ENCODE results near the gene NR6A1. TPM values are rescaled to one million over a fixed set of nuclear protein-coding genes. Genes with fewer than 3 reads are reported as not detected.

Gene NR6A1
- total RNA-seq, 1 experiment from 2014 or later = 0.77 TPM

DNA sequence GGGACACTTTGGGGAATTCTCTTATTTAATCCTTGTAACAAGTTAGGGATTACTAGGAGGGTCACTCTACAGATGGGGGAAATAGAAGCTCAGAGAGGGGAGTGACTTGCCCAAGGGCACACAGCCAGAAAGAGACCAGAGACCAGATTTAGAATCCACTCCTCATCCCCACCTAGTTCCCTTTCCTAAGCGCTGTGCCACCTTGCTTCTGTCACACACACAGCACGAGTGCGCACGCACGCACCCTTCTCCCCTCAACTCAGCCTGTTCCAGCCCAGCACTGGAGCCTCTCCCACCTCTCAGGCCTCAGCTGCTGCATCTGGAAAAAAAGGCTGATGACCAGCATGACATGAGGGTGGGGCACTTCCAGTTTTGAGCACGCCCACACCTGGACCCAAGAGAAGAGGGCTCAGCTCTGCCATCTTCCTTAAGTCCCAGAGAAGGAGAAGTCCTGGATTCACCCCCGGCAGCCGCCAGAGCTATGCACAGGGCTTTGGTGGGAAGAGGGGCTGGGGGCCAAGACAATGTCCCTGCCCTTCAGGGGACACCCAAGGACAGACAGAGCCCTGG lies 282.4 kb downstream of the NR6A1 start:
- Histone ChIP-seq H3K4me1 (ENCODE audit: insufficient read depth, low read length) (no peaks in the 10 kb centered on the region), H3K9me2 (replicated peaks; ENCODE audit: low read length) (no peaks in the 10 kb centered on the region), H4K20me1 (ENCODE audit: low read length) (no peaks in the 10 kb centered on the region), H3K79me2 (ENCODE audit: low read length) (no peaks in the 10 kb centered on the region), H3K36me3 (ENCODE audit: low read depth, low read length) (no peaks in the 10 kb centered on the region), H3F3A (ENCODE audit: low read length, unreplicated experiment) (no peaks in the 10 kb centered on the region), H3K9me3 (ENCODE audit: low read length) (no peaks in the 10 kb centered on the region), H3K27me3 (ENCODE audit: low read length) (no peaks in the 10 kb centered on the region), H3K9ac (ENCODE audit: low read length) (no peak overlapping the region), H3K4me3 (ENCODE audit: low read length) (no peak overlapping the region), H2AFZ (ENCODE audit: low read length) (no peak overlapping the region), H3K27ac (ENCODE audit: low read length) (no peak overlapping the region), H3K4me2 (ENCODE audit: low read length) (no peak overlapping the region)
- no peak for DNase-seq
- POLR2A ChIA-PET (ENCODE audit: unreplicated experiment) = no interaction called here
- TF ChIP-seq, protein P1, sequence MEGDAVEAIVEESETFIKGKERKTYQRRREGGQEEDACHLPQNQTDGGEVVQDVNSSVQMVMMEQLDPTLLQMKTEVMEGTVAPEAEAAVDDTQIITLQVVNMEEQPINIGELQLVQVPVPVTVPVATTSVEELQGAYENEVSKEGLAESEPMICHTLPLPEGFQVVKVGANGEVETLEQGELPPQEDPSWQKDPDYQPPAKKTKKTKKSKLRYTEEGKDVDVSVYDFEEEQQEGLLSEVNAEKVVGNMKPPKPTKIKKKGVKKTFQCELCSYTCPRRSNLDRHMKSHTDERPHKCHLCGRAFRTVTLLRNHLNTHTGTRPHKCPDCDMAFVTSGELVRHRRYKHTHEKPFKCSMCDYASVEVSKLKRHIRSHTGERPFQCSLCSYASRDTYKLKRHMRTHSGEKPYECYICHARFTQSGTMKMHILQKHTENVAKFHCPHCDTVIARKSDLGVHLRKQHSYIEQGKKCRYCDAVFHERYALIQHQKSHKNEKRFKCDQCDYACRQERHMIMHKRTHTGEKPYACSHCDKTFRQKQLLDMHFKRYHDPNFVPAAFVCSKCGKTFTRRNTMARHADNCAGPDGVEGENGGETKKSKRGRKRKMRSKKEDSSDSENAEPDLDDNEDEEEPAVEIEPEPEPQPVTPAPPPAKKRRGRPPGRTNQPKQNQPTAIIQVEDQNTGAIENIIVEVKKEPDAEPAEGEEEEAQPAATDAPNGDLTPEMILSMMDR (conservative IDR thresholded peaks at IDR 0.05; ENCODE audit: low read depth, low read length) = no peak
- TF ChIP-seq EZH2phosphoT487 (IDR thresholded peaks at IDR 0.05; ENCODE audit: borderline replicate concordance, low read length) (no peak), EZH2 (IDR thresholded peaks at IDR 0.05; ENCODE audit: low read length, unreplicated experiment) (no peak)
- CTCF ChIA-PET = no interaction called here
- ATAC-seq = no peak
- no TSS peak for BruUV-seq (replicated peaks)
- intact Hi-C loops (cut with micrococcal nuclease) = no loop called here

DNA sequence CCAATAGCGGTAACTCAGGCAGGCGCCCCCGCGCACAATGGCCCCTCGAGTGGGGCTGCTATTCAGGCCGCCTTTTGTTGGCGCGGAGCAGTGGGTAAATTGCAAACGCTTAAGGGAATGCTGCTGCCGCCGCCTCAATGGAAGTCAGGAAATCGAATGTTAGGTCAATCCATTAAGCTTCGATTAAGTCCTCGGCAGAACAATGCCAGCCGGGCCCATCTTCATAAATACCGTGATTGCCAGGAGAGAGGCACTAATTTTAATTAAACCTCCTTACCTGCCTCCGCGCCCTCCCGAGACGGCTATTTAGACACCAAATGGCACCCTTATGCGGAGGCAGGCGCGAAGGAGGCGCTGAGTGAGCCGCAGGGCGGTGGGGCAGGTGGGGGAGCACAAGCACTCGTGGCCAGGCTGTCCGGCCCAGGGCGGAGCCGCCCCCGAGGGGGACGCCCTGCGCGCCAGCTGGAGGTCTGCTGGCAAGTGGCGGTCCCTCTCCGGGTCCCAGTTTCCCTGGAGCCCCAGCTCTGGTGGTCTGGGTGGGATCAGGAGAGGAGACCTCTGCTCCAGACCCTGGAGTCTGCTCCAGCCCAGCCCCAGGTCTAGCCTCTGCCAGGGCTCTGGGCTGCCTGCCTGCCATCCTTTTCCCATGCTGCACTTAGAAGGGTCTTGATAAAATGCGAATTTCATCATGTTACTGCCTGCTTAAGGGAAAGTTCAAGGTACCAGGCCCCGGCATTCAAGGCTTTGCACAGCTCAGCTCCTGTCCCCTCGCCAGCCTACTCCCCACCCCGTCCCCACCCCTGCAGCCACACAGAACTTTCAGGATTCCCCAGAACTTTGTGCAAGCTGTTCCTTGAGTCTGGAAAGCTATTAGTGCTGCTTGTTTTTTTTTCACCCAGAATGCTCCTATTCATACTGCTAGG lies 283.6 kb downstream of the NR6A1 start:
- Histone ChIP-seq H3K36me3 (ENCODE audit: low read depth, low read length) (no peaks in the 10 kb centered on the region), H2AFZ (ENCODE audit: low read length) (no peak overlapping the region), H4K20me1 (ENCODE audit: low read length) (no peaks in the 10 kb centered on the region), H3K4me1 (ENCODE audit: insufficient read depth, low read length) (no peaks in the 10 kb centered on the region), H3F3A (ENCODE audit: low read length, unreplicated experiment) (no peaks in the 10 kb centered on the region), H3K9me3 (ENCODE audit: low read length) (no peaks in the 10 kb centered on the region), H3K27ac (ENCODE audit: low read length) (no peak overlapping the region), H3K9ac (ENCODE audit: low read length) (no peak overlapping the region), H3K79me2 (ENCODE audit: low read length) (no peaks in the 10 kb centered on the region), H3K4me2 (ENCODE audit: low read length) (no peak overlapping the region), H3K9me2 (replicated peaks; ENCODE audit: low read length) (no peaks in the 10 kb centered on the region), H3K27me3 (ENCODE audit: low read length) (no peaks in the 10 kb centered on the region), H3K4me3 (ENCODE audit: low read length) (no peak overlapping the region)
- DNase-seq (no peak), ATAC-seq (no peak)
- no TSS peak for BruUV-seq (replicated peaks)
- ChIA-PET CTCF (no interaction called here), POLR2A (ENCODE audit: unreplicated experiment) (no interaction called here)
- TF ChIP-seq EZH2phosphoT487 (IDR thresholded peaks at IDR 0.05; ENCODE audit: borderline replicate concordance, low read length) (no peak), EZH2 (IDR thresholded peaks at IDR 0.05; ENCODE audit: low read length, unreplicated experiment) (no peak)
- TF ChIP-seq, protein P1 (conservative IDR thresholded peaks at IDR 0.05; ENCODE audit: low read depth, low read length) = no peak
- intact Hi-C loops (cut with micrococcal nuclease) = no loop called here

DNA sequence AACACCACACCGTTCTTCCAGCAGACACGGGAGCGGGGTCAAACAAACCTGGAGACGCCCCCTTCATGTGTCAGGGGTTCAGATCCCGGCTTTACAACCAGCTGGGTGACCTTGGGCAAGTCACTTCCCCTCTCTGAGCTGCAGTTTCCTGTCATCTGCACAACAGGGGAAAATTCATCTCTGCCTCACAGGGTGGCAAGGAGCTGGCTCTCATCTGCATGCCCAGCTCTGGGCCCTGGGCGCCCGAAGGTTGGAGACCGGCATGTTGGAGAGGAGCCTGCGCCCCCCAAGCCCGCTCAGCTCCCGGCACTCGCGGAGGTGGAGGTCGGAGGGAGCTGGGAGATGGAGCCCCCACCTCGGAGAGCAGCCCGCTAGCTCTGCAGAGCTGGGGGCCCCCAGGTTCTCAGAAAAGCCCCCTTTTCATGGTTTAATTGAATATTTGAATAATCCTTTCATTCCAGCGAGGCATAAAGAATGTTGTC lies 284.3 kb downstream of the NR6A1 start:
- Histone ChIP-seq H4K20me1 (ENCODE audit: low read length) (no peaks in the 10 kb centered on the region), H3K27ac (ENCODE audit: low read length) (no peak overlapping the region), H3K4me1 (ENCODE audit: insufficient read depth, low read length) (no peaks in the 10 kb centered on the region), H3K9me3 (ENCODE audit: low read length) (no peaks in the 10 kb centered on the region), H3K9ac (ENCODE audit: low read length) (no peak overlapping the region), H3K4me3 (ENCODE audit: low read length) (no peak overlapping the region), H3K9me2 (replicated peaks; ENCODE audit: low read length) (no peaks in the 10 kb centered on the region), H3K79me2 (ENCODE audit: low read length) (no peaks in the 10 kb centered on the region), H3F3A (ENCODE audit: low read length, unreplicated experiment) (no peaks in the 10 kb centered on the region), H3K36me3 (ENCODE audit: low read depth, low read length) (no peaks in the 10 kb centered on the region), H2AFZ (ENCODE audit: low read length) (no peak overlapping the region), H3K27me3 (ENCODE audit: low read length) (no peaks in the 10 kb centered on the region), H3K4me2 (ENCODE audit: low read length) (no peak overlapping the region)
- TF ChIP-seq EZH2phosphoT487 (IDR thresholded peaks at IDR 0.05; ENCODE audit: borderline replicate concordance, low read length) (no peak), EZH2 (IDR thresholded peaks at IDR 0.05; ENCODE audit: low read length, unreplicated experiment) (no peak)
- TF ChIP-seq, protein P1 (conservative IDR thresholded peaks at IDR 0.05; ENCODE audit: low read depth, low read length) = no peak
- no peak for ATAC-seq
- DNase-seq = no peak
- intact Hi-C loops (cut with micrococcal nuclease) = no loop called here
- CTCF ChIA-PET = no interaction called here
- POLR2A ChIA-PET (ENCODE audit: unreplicated experiment) = no interaction called here
- no TSS peak for BruUV-seq (replicated peaks)
